Osteocyte (in vitro differentiated cells): ENCODE measurements around the gene EFNA3. TPM values are rescaled to one million over a fixed set of nuclear protein-coding genes. Genes with fewer than 3 reads are reported as not detected.

Experiments
- DNase-seq: peaks from one replicate; pipeline ENCODE4 v3.0.0; 2021; ENCODE audit warnings: mixed read lengths; ENCODE audit not compliant: unreplicated experiment; ENCODE audit errors: extremely low spot score
- H3K27ac Mint-ChIP-seq: one replicate; pipeline ENCODE4 v1.8.0; 2021; ENCODE audit warnings: mild to moderate bottlenecking, mixed read lengths; ENCODE audit not compliant: unreplicated experiment
- H3K27me3 Mint-ChIP-seq: one replicate; pipeline ENCODE4 v1.8.0; 2021; ENCODE audit warnings: mixed read lengths; ENCODE audit not compliant: unreplicated experiment
- H3K36me3 Mint-ChIP-seq: one replicate; pipeline ENCODE4 v1.8.0; 2021; ENCODE audit warnings: mixed read lengths; ENCODE audit not compliant: unreplicated experiment
- H3K4me1 Mint-ChIP-seq: one replicate; pipeline ENCODE4 v1.8.0; 2021; ENCODE audit warnings: mixed read lengths; ENCODE audit not compliant: unreplicated experiment
- H3K4me3 Mint-ChIP-seq: one replicate; pipeline ENCODE4 v1.8.0; 2021; ENCODE audit warnings: mild to moderate bottlenecking, moderate library complexity, mixed read lengths; ENCODE audit not compliant: unreplicated experiment
- H3K9me3 Mint-ChIP-seq: one replicate; pipeline ENCODE4 v1.8.0; 2021; ENCODE audit warnings: mixed read lengths; ENCODE audit not compliant: unreplicated experiment
- total RNA-seq: library from RNA; stranded (reverse); gene quantifications from 2 replicates; pipeline ENCODE4 v1.2.1, GENCODE V29; 2021
- TF ChIP-seq, protein P1 (sequence below): fragments of 200-600 bp; sonication (generic); IDR thresholded peaks from 2 replicates; pipeline ENCODE4 v1.5.0; 2021; ENCODE audit warnings: antibody characterized with exemption, mild to moderate bottlenecking, moderate library complexity

Gene EFNA3
- total RNA-seq, 1 donor from 2014 or later: 2.9 TPM

DNA sequence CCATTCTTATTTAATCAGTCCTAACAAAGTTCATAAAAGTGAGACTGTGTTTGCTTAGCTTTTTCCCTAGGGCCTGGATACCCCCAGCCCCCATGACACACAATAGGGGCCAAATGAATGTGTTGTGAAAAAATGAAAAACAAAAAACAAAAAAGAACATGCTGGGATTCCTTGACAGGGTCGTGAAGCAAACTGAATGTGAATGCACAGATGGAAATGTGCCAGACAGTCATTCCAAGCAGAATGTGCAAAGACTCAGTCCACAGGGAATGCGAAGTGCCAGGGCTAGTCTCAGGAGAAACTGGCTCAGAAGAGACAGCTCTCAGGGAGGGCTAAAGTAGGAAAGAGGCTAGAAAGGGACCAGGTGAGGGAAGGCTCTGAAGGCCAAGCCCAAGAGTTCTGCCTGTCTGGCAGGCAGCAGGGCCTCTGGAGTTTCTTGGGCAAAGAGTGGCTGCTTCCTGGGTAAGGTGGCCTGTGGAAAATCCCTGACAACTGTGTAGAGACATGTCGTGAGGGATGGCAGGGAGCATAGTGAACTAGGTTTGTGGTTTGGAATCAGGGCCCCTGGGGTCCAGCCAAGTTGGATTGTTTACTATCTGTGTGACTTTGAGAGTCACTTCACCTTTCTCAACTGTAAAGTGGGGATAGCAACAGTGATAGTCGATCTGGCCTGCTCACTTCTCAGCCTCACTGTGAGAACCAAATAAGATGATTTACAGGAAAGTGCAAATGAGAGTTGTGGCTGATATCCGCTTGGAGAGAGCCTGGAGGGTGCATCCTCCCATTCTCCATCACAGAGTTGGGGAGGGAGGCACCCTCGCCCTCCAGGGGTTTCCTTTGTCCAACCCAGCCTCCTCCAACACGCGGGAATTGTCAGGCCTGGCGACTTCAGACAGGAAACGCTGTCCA lies 28.7 kb upstream of the EFNA3 start:
- Mint-ChIP-seq H3K27me3 (no peaks in the 10 kb centered on the region), H3K27ac (peak overlapping the region; percentile 78), H3K9me3 (no peaks in the 10 kb centered on the region), H3K4me3 (peak overlapping the region; percentile 81), H3K36me3 (no peaks in the 10 kb centered on the region), H3K4me1 (peaks cover 30% of the 10 kb centered on the region)
- no peak for DNase-seq
- TF ChIP-seq, protein P1, sequence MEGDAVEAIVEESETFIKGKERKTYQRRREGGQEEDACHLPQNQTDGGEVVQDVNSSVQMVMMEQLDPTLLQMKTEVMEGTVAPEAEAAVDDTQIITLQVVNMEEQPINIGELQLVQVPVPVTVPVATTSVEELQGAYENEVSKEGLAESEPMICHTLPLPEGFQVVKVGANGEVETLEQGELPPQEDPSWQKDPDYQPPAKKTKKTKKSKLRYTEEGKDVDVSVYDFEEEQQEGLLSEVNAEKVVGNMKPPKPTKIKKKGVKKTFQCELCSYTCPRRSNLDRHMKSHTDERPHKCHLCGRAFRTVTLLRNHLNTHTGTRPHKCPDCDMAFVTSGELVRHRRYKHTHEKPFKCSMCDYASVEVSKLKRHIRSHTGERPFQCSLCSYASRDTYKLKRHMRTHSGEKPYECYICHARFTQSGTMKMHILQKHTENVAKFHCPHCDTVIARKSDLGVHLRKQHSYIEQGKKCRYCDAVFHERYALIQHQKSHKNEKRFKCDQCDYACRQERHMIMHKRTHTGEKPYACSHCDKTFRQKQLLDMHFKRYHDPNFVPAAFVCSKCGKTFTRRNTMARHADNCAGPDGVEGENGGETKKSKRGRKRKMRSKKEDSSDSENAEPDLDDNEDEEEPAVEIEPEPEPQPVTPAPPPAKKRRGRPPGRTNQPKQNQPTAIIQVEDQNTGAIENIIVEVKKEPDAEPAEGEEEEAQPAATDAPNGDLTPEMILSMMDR: no peak

DNA sequence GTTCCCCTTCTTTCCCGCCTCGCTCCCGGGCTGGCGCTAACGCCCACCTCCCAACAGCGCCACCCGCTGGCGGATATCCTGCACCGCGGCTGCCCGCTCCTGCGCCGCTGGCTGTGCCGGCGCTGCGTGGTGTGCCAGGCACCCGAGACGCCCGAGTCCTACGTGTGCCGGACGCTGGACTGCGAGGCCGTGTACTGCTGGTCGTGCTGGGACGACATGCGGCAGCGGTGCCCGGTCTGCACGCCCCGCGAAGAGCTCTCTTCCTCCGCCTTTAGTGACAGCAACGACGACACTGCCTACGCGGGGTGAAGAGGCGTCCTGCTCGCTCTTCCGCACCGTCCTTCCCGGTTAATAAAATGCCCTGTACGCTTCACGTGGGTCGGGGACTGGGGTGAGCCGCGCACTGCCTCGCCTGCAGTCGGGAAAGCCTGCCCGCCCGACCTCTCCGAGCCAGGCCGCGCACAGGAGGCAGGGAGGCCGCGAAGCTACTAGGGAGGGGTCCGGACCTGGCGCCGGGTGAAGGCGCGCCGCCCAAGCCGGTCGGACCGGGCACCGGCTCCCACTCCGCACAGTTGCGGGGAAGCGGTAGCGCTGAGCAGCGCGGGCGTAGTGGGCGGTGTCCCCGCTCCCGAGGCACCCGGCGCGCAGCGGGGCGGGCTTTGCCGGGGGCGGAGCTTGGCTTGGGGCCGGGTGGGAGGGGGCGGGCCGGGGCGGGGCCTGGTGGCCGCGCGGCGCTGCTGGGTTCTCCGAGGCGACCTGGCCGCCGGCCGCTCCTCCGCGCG lies 27.9 kb upstream of the EFNA3 start, which contains the start of gene ADAM15:
ADAM15 (plus strand) TSS at position 757 of the 782 bp plus-strand sequence. CDS start 71 bp downstream, outside the sequence.
- no peaks in the 10 kb centered on the region for H3K27me3 Mint-ChIP-seq
- DNase-seq: peak; percentile 94
- peak within 1 kb of the TSS; percentile 80 for H3K27ac Mint-ChIP-seq
- no peaks in the 10 kb centered on the region for H3K9me3 Mint-ChIP-seq
- TF ChIP-seq, protein P1: peak; percentile 93
- H3K4me3 Mint-ChIP-seq: peak within 1 kb of the TSS; percentile 81
- no peaks in the 10 kb centered on the region for H3K36me3 Mint-ChIP-seq
- peaks cover 27% of the 10 kb centered on the region for H3K4me1 Mint-ChIP-seq

DNA sequence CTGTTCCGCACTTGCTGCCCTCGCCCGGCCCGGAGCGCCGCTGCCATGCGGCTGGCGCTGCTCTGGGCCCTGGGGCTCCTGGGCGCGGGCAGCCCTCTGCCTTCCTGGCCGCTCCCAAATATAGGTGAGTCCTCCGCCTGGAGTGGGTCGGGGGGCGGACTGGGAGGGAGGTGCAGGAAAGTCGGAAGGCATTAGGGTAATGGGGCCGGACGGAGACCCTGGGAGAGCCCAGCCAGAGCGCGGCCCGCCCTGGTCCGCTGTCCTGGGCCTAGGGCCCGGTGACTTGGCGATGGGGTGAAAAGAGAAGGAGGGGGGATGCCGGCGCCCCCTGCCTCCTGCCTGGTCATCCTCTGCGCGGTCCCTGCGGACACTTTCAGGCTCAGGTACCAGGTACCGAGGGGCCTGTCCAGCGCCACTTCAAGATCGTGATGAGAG lies 27.3 kb upstream of the EFNA3 start:
- Mint-ChIP-seq H3K27me3 (no peaks in the 10 kb centered on the region), H3K36me3 (peaks cover 3% of the 10 kb centered on the region), H3K4me1 (peaks cover 27% of the 10 kb centered on the region), H3K9me3 (no peaks in the 10 kb centered on the region), H3K4me3 (peak overlapping the region; percentile 76), H3K27ac (peak overlapping the region; percentile 80)
- TF ChIP-seq, protein P1: no peak
- DNase-seq: no peak

DNA sequence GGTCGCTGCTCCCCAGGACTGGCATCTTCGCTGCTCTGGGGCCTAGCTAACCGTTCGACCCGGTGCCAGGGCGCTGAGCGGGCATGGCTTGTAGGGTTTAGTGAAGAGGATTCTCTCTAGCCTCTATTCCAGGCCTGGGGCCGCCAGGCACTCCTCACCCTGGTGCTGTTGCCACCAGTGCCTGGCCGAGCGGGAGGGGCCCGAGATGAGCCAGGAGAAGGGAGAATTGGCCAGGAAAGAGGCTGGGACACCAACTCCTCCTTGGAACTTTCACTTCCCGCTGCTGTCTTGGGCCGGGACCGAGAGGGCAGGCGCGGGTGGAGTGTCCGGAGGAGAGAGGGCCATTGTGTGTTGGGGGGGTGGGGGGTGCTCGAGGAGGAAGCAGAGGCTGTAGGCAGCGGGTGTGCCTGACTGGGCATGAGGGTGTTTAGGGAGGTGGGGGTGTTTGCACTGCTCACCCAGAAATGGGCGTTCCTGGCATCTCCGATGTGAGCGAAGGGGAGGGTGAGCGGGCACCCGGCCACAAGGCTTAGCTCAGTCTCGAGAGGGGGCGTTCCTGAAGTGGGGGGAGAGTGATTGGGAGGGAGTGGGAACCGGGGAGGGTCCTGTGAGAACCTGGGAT lies 26.7 kb upstream of the EFNA3 start:
- TF ChIP-seq, protein P1: no peak
- Mint-ChIP-seq H3K36me3 (peaks cover 5% of the 10 kb centered on the region), H3K9me3 (no peaks in the 10 kb centered on the region), H3K27me3 (no peaks in the 10 kb centered on the region), H3K4me1 (peaks cover 27% of the 10 kb centered on the region), H3K4me3 (peak overlapping the region; percentile 76), H3K27ac (peak overlapping the region; percentile 80)
- DNase-seq: no peak
